Amniotic epithelial cell (primary cell): ENCODE results near the gene HS3ST1.
"Not testable (repeated sequence)": the region's sequence is repeated elsewhere in the genome, so short reads cannot be mapped to it uniquely, and the experiment has no call there.

ENCODE experiments used
- DNase-seq: peaks from one replicate; pipeline ENCODE4 v3.0.0-alpha.2; 2010; ENCODE audit warnings: low read depth

HS3ST1 gene

GRCh38 chr4:11399461-11399971, 29.2 kb downstream of the HS3ST1 start:
- DNase-seq = no peak

- no peak for DNase-seq
These were observed 30.7 kb downstream of the HS3ST1 start for GRCh38 chr4:11397819-11398610.

GRCh38 chr4:11397146-11397545, 31.5 kb downstream of the HS3ST1 start:
- DNase-seq = no peak

GRCh38 chr4:11393551-11393950, 35.1 kb downstream of the HS3ST1 start:
- DNase-seq = no peak

GRCh38 chr4:11384072-11384471, 44.6 kb downstream of the HS3ST1 start:
- not testable (repeated sequence) for DNase-seq

GRCh38 chr4:11376571-11376970, 52.1 kb downstream of the HS3ST1 start:
- no peak for DNase-seq

GRCh38 chr4:11376146-11376545, 52.5 kb downstream of the HS3ST1 start:
- no peak for DNase-seq

- DNase-seq = no peak
These were observed 60.0 kb downstream of the HS3ST1 start for GRCh38 chr4:11368701-11369115.

- DNase-seq = peak; percentile 57
These were observed 61.3 kb downstream of the HS3ST1 start for GRCh38 chr4:11367371-11367770.

- DNase-seq = no peak
These were observed 61.8 kb downstream of the HS3ST1 start for GRCh38 chr4:11366859-11367258.

GRCh38 chr4:11365039-11365438, 63.7 kb downstream of the HS3ST1 start:
- DNase-seq = no peak

- DNase-seq = no peak
These were observed 69.1 kb downstream of the HS3ST1 start for GRCh38 chr4:11359591-11359990.

- DNase-seq = no peak
These were observed 73.5 kb downstream of the HS3ST1 start for GRCh38 chr4:11355226-11355625.

- no peak for DNase-seq
These were observed 74.2 kb downstream of the HS3ST1 start for GRCh38 chr4:11354531-11354930.

GRCh38 chr4:11348449-11349088, 80.1 kb downstream of the HS3ST1 start:
- DNase-seq = no peak

GRCh38 chr4:11344916-11345315, 83.8 kb downstream of the HS3ST1 start:
- no peak for DNase-seq

- no peak for DNase-seq
These were observed 85.2 kb downstream of the HS3ST1 start for GRCh38 chr4:11343536-11343935.
